ENCODE data around the gene HRNR.

The HRNR gene

GRCh38 chr1:152189657-152190442 is 34.1 kb downstream of the HRNR start:
- DNase-seq (ENCODE audit: low read depth, low spot score), result peak; percentile 69

- DNase-seq (ENCODE audit: low read depth, low spot score), result peak; percentile 60
Measured at GRCh38 chr1:152188673-152189591, 35.1 kb downstream of the HRNR start.

GRCh38 chr1:152186556-152187285 is 37.3 kb downstream of the HRNR start:
- peak; percentile 46 for DNase-seq (ENCODE audit: low read depth, low spot score)

- peak; percentile 73 for DNase-seq (ENCODE audit: low read depth, low spot score)
Measured at GRCh38 chr1:152185544-152186391, 38.2 kb downstream of the HRNR start.

- DNase-seq (ENCODE audit: low read depth, low spot score), result peak; percentile 78
Measured at GRCh38 chr1:152182944-152183361, 41.0 kb downstream of the HRNR start.

DNA sequence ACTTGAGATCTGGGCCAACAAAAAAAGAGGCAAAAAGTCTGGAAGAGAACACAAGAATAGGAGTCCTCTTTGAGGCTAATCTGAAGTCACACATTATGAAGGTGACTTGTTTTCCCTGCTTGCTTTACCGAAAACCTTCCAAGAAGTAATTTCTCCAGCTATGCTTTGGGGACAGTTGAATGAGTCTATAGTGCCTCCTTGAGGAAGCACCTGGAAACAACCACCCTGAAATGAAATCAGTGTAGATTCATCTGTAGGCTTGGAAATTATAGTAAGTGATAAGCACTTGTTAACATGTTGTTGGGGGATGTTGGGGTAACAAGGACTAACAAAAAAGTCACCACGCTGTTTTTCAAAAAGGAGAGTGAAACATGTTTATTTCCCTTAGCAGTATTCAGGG is 41.6 kb downstream of the HRNR start:
- peak; percentile 36 for DNase-seq (ENCODE audit: low read depth, low spot score)

- no peak for DNase-seq (ENCODE audit: low read depth, low spot score)
Measured at GRCh38 chr1:152179566-152179965, 44.4 kb downstream of the HRNR start.

GRCh38 chr1:152170287-152170905 is 53.6 kb downstream of the HRNR start:
- no peak for DNase-seq (ENCODE audit: low read depth, low spot score)

DNA sequence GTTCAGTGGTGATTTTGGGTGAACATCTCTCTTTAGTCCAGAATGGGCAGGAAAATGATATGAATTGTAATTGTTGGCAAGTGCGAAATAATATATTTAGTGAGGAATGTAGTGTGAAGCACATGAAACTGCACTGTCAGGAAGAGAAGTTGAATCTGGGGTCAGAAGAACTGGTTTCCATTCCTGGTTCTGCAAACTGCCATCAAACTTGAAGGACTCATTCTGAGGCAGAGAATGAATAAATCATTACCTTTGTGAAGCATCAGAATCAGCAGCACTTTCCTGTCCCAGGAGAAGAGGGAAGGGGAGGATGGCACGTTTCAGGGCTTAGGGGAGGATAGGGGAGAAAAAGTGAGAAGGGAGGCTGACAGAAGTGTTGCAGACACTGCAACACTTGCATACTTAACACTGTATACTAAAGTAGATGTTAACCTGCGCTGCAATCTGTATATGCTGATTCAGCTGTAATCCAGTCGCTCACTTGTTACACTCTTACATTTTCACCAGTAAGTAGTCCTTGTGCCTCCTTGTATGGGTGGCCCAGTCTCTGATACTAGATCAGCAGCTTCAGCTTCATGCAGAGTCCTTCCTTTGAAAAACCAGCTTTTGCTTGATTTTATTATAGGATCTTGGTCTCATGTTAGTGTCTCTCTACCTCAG is 54.5 kb downstream of the HRNR start:
- DNase-seq (ENCODE audit: low read depth, low spot score), result no peak

- no peak for DNase-seq (ENCODE audit: low read depth, low spot score)
Measured at GRCh38 chr1:152168535-152168868, 55.5 kb downstream of the HRNR start.

- peak; percentile 88 for DNase-seq (ENCODE audit: low read depth, low spot score)
Measured at GRCh38 chr1:152167835-152168534, 56.0 kb downstream of the HRNR start.

DNA sequence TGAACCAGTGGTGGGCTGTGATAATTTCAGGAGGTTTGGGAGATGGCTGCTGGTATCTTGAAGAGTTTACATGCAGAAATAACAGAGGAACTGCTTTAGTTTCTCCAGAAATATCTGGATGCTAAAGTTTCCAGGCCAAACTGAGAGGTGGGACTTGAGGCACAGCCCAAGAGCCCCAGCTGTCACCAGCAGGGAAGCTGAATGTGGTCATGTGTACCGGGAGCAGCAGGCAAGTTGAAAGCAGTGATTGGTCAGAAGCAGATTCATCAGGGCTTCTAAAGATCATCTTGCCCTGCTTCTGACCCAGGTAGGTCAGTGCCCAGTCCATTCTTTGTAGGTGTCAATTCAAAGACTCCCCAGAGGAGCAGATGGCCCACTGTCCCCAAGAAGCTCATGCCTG is 57.0 kb downstream of the HRNR start:
- DNase-seq (ENCODE audit: low read depth, low spot score), result no peak

DNA sequence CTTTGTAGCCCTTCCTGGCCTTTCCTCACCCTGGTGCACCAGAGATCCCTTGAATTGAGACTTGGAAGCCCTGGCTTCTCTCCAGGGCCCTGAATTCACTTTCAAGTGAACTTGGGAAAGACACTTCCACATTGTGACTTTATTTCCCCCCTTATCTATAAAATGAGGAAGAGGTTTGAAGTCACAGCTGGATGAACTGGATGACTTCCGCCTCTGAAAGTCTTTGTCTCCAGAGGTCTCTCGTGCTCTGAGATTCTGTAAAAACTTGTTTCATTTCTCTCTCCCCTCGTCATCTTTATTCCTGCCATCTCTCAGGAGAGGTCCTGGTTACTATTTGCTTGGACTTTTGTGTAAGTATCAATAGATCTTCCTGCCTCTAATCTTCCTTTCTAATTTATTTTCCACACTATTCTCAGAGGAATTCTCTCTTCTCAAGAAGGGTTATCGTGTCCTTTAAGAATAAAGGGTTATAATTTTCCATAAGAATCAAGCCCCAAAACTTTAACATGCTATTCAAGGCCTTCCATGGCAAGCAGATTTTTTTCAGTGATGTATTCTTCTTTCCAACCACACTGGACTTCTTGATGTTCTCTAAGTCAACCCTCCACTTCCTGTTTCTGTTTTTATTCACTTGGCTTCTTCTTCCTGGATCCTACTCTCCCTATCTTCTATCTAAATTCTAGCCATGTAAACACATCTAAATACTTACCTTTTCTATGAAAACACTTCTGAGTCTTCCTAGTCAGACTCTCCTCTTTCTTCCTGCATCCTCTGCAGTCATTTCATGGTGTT is 58.5 kb downstream of the HRNR start:
- DNase-seq (ENCODE audit: low read depth, low spot score), result no peak

GRCh38 chr1:152164517-152165136 is 59.4 kb downstream of the HRNR start:
- DNase-seq (ENCODE audit: low read depth, low spot score), result no peak

DNA sequence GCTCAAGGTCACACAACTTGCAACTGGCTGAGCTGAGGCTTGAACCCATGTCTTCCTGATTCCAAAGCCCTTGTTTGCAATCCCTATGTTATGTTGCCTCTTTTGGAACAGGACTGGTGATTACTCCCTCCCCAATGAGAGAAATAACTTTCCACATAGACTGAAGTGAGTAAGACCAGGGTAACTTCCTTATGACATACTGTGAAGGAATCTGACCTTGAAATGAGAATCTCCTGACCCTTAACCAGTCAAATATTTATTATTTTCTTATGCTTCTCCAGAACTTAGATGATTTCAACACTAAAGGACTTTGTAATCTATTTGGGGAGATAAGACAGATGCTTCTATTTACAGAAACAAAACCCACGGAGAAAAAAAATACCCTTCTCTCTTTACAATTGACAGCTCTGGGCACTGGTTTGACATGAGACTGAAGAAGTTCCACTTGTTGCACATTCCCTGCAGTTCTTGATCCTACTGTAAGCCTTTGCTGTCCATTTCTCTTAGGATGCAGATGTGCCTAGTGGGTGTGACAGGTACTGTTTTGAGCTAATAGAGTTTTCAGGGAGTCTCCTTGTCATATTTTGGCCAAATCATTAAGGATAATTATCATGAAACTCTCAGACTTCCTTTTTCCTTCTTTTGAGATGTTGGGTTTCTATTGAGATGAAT is 61.1 kb downstream of the HRNR start:
- DNase-seq (ENCODE audit: low read depth, low spot score), result no peak

All from astrocyte of the hippocampus (primary cell).